Central memory CD8-positive, alpha-beta T cell (primary cell): ENCODE data around the gene PCBP3.
"Not testable (repeated sequence)": the region's sequence is repeated elsewhere in the genome, so short reads cannot be mapped to it uniquely, and the experiment has no call there.

Source experiments
- ATAC-seq: fragments of 150-1000 bp; cut with Tn5 transposase; replicated peaks from 2 replicates; pipeline ENCODE4 v1.10.0; 2022; ENCODE audit warnings: mild to moderate bottlenecking, moderate FRiP score, moderate number of reproducible peaks; ENCODE audit not compliant: poor library complexity, severe bottlenecking; ENCODE audit errors: extremely low read depth
- DNase-seq, 2 donors: peaks; one replicate each; pipeline ENCODE4 v3.0.0; 2021; ENCODE audit warnings: low spot score in 2 of 2
- H3K27ac Mint-ChIP-seq: one replicate; pipeline ENCODE4 v1.8.0; 2022; ENCODE audit warnings: low read depth, mild to moderate bottlenecking, moderate library complexity, mixed read lengths
- H3K27me3 Mint-ChIP-seq: one replicate; pipeline ENCODE4 v1.8.0; 2022; ENCODE audit warnings: mixed read lengths
- H3K36me3 Mint-ChIP-seq: one replicate; pipeline ENCODE4 v1.8.0; 2022; ENCODE audit warnings: mild to moderate bottlenecking, moderate library complexity, mixed read lengths; ENCODE audit not compliant: insufficient read depth
- H3K4me1 Mint-ChIP-seq: one replicate; pipeline ENCODE4 v1.8.0; 2022; ENCODE audit warnings: mixed read lengths
- H3K4me3 Mint-ChIP-seq: one replicate; pipeline ENCODE4 v1.8.0; 2022; ENCODE audit warnings: mild to moderate bottlenecking, moderate library complexity, mixed read lengths
- H3K9me3 Mint-ChIP-seq: one replicate; pipeline ENCODE4 v1.8.0; 2022; ENCODE audit warnings: mixed read lengths

The PCBP3 gene

DNA sequence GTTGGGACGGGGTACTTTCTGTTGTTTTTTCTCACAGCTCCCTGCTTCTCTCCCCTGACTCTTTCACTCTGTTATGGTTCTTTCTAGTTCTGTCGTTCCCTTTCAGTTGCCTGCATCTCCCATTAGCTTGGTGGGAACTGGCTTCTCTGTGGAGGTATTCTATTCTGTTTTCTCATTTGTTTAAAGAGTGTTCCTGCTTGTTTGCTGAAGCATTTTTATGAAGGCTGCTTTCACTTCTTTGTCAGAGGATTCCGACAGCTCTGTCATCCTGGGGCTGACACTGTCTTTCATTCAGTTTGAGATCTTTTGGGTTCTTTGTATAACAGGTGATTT, 242.0 kb downstream of the PCBP3 start:
- peak overlapping the region; percentile 87 for H3K27ac Mint-ChIP-seq
- DNase-seq (no peak), ATAC-seq (no peak)
- peaks cover 6% of the 10 kb centered on the region for H3K9me3 Mint-ChIP-seq
- H3K27me3 Mint-ChIP-seq: peaks cover 34% of the 10 kb centered on the region
- peaks cover 9% of the 10 kb centered on the region for H3K36me3 Mint-ChIP-seq
- peak overlapping the region; percentile 39 for H3K4me3 Mint-ChIP-seq
- H3K4me1 Mint-ChIP-seq: peaks cover 75% of the 10 kb centered on the region

DNA sequence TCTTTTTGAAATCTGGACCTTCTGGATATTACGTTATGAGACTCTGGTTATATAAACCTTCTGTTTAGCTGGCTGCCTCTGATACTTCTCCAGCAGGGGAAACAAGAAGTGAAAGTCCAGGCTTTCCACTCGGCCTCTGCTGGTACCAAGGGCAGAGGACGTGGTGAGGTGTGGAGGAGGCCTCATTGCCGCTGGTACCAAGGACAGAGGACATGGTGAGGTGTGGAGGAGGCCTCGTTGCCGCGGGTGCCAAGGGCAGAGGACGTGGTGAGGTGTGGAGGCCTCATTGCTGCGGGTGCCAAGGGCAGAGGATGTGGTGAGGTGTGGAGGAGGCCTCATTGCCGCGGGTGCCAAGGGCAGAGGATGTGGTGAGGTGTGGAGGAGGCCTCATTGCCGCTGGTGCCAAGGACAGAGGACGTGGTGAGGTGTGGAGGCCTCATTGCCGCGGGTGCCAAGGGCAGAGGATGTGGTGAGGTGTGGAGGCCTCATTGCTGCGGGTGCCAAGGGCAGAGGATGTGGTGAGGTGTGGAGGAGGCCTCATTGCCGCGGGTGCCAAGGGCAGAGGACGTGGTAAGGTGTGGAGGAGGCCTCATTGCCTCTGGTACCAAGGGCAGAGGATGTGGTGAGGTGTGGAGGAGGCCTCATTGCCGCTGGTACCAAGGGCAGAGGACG, 242.5 kb downstream of the PCBP3 start:
- not testable (repeated sequence) for H3K9me3 Mint-ChIP-seq
- Mint-ChIP-seq H3K4me1 (peaks cover 75% of the 10 kb centered on the region), H3K4me3 (peak overlapping the region; percentile 39)

DNA sequence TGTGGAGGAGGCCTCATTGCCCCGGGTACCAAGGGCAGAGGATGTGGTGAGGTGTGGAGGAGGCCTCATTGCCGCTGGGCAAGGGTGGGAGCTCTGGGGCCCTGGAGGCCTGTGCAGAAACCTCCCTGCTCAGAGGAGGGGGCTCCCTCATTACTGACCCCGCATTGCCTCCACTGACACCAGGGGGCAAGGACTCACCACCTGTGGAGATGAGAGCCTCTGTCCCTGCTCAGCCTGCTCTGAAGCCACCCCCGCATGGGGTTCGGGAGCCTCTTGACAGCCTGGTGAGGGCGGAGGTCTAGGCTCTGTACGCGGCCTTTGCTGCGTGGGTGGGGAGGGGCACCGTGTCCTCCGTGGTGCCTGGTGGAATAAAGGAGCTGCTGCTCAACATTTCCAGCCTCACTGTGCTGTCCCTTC, 243.1 kb downstream of the PCBP3 start:
- H3K4me1 Mint-ChIP-seq: peaks cover 79% of the 10 kb centered on the region
- peaks cover 9% of the 10 kb centered on the region for H3K36me3 Mint-ChIP-seq
- peaks cover 6% of the 10 kb centered on the region for H3K9me3 Mint-ChIP-seq
- H3K27me3 Mint-ChIP-seq: peaks cover 24% of the 10 kb centered on the region
- H3K4me3 Mint-ChIP-seq: peak overlapping the region; percentile 39
- ATAC-seq (peak; percentile 47), DNase-seq (peak in 1 of 2 donors; percentile 23)
- H3K27ac Mint-ChIP-seq: peak overlapping the region; percentile 87

More for the DNA sequence above, 242.5 kb downstream of the PCBP3 start:
- ATAC-seq (peak; percentile 65), DNase-seq (peak in 1 of 2 donors; percentile 65)
- Mint-ChIP-seq H3K27ac (peak overlapping the region; percentile 87), H3K27me3 (peaks cover 29% of the 10 kb centered on the region)
- not testable (repeated sequence) for H3K36me3 Mint-ChIP-seq

DNA sequence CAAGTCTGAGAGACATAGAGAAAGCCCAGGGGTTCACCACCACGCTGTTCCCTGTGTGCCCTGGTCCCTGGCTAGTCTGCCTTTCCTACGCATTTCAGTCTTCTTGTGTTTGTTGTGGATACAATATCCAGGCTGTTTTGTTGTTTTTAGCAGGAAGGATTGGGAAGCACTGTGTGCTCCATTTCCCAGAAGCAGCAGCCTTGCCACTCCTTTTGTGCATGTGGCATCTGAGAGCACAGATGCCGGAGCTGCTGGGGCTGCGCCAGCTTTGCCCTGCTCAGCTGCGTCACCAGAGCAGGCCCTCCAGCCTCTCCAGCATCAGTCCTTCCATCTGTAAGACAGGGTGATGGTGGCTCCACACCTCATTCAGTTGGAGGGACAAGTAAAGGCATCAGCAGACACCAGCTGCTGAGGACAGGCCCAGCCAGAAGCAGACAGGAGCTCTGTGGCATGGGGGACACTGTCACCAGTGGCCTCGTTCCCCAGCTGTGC, 243.6 kb downstream of the PCBP3 start:
- Mint-ChIP-seq H3K4me3 (peak overlapping the region; percentile 39), H3K27ac (peak overlapping the region; percentile 64), H3K27me3 (peaks cover 18% of the 10 kb centered on the region), H3K9me3 (peaks cover 6% of the 10 kb centered on the region), H3K4me1 (peaks cover 84% of the 10 kb centered on the region), H3K36me3 (peaks cover 9% of the 10 kb centered on the region)
- ATAC-seq (no peak), DNase-seq (no peak)

GRCh38 chr21:45887788-45888187, 244.3 kb downstream of the PCBP3 start:
- no peak overlapping the region for H3K4me3 Mint-ChIP-seq
- ATAC-seq (no peak), DNase-seq (no peak)
- H3K27ac Mint-ChIP-seq: no peak overlapping the region
- H3K4me1 Mint-ChIP-seq: peaks cover 87% of the 10 kb centered on the region
- peaks cover 6% of the 10 kb centered on the region for H3K9me3 Mint-ChIP-seq
- peaks cover 12% of the 10 kb centered on the region for H3K27me3 Mint-ChIP-seq
- H3K36me3 Mint-ChIP-seq: peaks cover 9% of the 10 kb centered on the region

DNA sequence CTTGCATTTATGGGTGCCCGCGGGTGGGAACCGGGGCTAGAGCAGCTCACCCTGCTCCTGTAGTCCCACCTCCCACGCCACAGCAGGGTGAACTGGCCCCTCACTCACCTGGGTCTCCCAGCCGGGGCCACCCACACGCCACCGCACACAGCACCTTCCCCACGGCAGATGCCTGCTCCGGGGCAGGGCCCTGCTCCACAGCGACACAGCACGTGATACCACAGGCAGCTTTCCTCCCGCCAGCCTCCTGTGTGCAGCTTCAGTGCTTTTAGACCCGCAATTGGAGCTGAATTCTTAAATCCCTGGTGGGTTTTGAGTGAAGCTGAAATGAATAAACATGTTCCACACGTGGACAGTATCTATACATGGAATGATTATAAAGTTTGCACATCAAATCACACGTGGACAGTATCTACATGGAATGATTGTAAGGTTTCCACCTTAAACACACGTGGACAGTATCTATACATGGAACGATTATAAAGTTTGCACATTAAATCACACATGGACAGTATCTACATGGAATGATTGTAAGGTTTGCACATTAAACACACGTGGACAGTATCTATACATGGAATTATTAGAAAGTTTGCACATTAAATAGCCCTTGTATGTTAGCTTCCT, 245.0 kb downstream of the PCBP3 start:
- H3K27ac Mint-ChIP-seq: no peak overlapping the region
- no peak overlapping the region for H3K4me3 Mint-ChIP-seq
- peaks cover 86% of the 10 kb centered on the region for H3K4me1 Mint-ChIP-seq
- no peak for ATAC-seq
- peaks cover 9% of the 10 kb centered on the region for H3K36me3 Mint-ChIP-seq
- H3K27me3 Mint-ChIP-seq: peaks cover 5% of the 10 kb centered on the region
- peaks cover 6% of the 10 kb centered on the region for H3K9me3 Mint-ChIP-seq
- no peak for DNase-seq

DNA sequence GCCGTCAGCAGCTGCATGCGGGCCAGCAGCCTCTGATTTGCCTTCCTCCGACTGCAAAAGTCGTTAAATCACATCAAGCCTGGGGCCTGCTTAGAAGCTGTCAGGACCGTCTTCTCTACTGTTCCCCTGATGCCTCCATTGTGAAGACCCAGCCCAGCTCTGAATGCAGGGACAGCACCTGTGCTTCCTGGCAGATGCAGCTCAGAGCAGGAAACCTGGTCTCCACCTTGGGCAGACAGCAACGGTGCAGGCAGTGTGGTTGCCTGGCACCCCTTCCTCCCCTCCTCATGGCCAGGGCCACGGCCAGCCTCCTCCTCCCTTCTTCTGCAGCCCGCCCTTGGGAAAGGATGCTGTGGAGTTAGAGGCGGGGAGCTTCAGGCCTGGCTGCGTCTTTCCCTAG, 245.7 kb downstream of the PCBP3 start:
- Mint-ChIP-seq H3K27me3 (no peaks in the 10 kb centered on the region), H3K36me3 (peaks cover 9% of the 10 kb centered on the region), H3K27ac (no peak overlapping the region)

GRCh38 chr21:45889961-45890360, 246.4 kb downstream of the PCBP3 start:
- Mint-ChIP-seq H3K4me1 (peaks cover 74% of the 10 kb centered on the region), H3K4me3 (no peak overlapping the region), H3K27ac (no peak overlapping the region), H3K27me3 (no peaks in the 10 kb centered on the region), H3K9me3 (peaks cover 6% of the 10 kb centered on the region), H3K36me3 (peaks cover 9% of the 10 kb centered on the region)
- ATAC-seq (no peak), DNase-seq (no peak)

More for the DNA sequence above, 245.7 kb downstream of the PCBP3 start:
- H3K4me3 Mint-ChIP-seq: no peak overlapping the region
- peaks cover 81% of the 10 kb centered on the region for H3K4me1 Mint-ChIP-seq
- peaks cover 6% of the 10 kb centered on the region for H3K9me3 Mint-ChIP-seq
- DNase-seq: no peak
- no peak for ATAC-seq

GRCh38 chr21:45891388-45892155, 248.0 kb downstream of the PCBP3 start:
- H3K4me1 Mint-ChIP-seq: peaks cover 58% of the 10 kb centered on the region
- H3K27ac Mint-ChIP-seq: peak overlapping the region; percentile 44
- H3K4me3 Mint-ChIP-seq: peak overlapping the region; percentile 42
- H3K27me3 Mint-ChIP-seq: no peaks in the 10 kb centered on the region
- ATAC-seq (no peak), DNase-seq (no peak)
- H3K36me3 Mint-ChIP-seq: peaks cover 2% of the 10 kb centered on the region
- H3K9me3 Mint-ChIP-seq: no peaks in the 10 kb centered on the region

DNA sequence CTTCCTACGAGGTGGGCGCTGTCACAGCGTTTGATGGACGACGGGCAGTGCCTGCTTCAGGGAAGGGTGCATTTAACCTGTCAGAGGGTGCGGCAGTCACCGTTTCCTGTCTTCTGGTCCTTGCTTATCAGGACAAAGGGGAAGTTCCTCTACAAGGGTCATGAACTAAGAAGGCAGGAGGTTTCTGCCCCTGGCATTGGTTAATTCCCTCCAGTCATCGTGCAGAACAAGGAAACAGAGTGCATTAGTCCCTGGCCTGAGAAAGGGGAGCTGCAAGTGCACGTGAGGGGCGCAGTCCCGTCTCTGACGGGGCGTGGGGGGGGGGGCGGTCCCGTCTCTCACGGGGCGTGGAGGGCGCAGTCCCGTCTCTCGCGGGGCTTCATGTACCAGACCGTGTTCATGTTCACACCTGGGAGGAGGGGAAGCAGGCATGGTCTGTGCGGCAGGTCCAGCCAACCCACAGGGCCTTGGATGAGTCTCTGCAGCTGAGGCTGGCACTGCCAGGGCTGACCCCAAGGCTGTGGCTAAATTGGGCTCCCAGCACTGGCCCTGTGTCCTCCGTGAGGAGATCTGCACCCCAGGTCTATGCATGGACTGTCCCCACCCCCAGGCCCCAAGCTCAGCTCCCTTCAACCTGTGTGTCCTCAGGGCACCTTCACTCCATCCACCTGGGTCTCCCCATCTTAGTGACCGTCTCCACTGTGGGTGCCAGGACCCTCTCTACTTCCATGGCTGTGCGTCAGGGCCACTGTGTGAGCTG, 248.8 kb downstream of the PCBP3 start:
- peaks cover 2% of the 10 kb centered on the region for H3K36me3 Mint-ChIP-seq
- peak overlapping the region; percentile 44 for H3K27ac Mint-ChIP-seq
- H3K4me3 Mint-ChIP-seq: peak overlapping the region; percentile 42
- H3K9me3 Mint-ChIP-seq: no peaks in the 10 kb centered on the region
- peaks cover 50% of the 10 kb centered on the region for H3K4me1 Mint-ChIP-seq
- ATAC-seq (peak; percentile 57), DNase-seq (no peak)
- H3K27me3 Mint-ChIP-seq: no peaks in the 10 kb centered on the region

DNA sequence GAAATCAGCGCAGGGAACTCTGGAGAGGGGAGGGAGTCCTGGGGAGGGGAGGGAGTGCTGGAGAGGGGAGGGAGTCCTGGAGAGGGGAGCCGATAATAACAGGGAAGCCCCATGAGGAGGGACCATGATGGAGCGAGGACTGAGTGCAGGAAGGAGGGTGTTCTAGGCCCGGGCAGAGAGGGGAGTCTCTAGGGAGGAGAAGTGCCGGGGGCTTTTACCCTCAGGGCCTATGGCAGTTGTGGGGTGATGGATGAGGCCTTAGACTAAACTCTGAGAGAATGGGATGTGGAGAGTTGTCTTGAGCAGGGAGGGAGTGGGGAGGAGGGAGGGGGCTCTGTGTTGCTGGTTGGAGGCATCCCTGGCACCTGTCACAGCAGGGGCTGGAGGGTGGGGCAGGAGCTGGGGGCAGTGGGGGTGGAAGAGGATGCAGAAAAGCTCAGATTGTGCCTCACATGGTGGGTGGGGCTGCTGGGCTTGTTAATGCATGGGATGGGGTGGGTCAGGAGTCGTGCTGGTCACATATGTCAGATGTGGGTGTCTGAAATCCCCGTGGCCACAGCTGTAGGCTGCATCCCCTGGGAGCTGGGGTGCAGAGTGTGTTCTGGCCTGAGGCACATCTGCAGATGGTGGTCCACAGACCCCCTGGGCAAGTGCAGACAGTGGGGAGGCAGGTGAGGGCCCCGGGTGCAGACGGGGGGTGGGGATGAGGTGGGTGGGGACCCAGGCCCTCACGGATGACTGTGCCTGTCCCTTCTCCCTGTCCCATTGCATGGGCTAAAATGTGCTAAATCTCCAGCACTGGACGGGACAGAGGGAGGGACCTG, 249.6 kb downstream of the PCBP3 start:
- ATAC-seq: no peak
- H3K4me1 Mint-ChIP-seq: peaks cover 49% of the 10 kb centered on the region
- H3K9me3 Mint-ChIP-seq: no peaks in the 10 kb centered on the region
- peak overlapping the region; percentile 35 for H3K27ac Mint-ChIP-seq
- no peaks in the 10 kb centered on the region for H3K36me3 Mint-ChIP-seq
- no peak overlapping the region for H3K4me3 Mint-ChIP-seq
- H3K27me3 Mint-ChIP-seq: no peaks in the 10 kb centered on the region
- DNase-seq: no peak
